HepG2 (cell line): Measurements from ENCODE around the gene CCDC87. TPM values are rescaled to one million over a fixed set of nuclear protein-coding genes. Genes with fewer than 3 reads are reported as not detected.

Experiments used
- AKAP8 ChIP-seq: sonication (generic); formaldehyde crosslinking; IDR thresholded peaks from 2 replicates; pipeline ENCODE4 v1.5.1; 2020; ENCODE audit warnings: mild to moderate bottlenecking, missing genetic modification reagents
- ARNT ChIP-seq: fragments of 450-650 bp; IDR thresholded peaks from 2 replicates; pipeline ENCODE4 v1.6.1; 2017
- ASH2L ChIP-seq: fragments of 300-600, 200-600 bp; sonication (generic); IDR thresholded peaks from 2 replicates; pipeline ENCODE4 v1.7.0; 2017; ENCODE audit warnings: low read depth, mild to moderate bottlenecking, moderate library complexity, mixed read lengths, low read length; ENCODE audit not compliant: insufficient read length
- CAMTA2 ChIP-seq: sonication (generic); formaldehyde crosslinking; IDR thresholded peaks from 2 replicates; pipeline ENCODE4 v1.4.0; 2020; ENCODE audit warnings: mild to moderate bottlenecking, missing genetic modification reagents, borderline replicate concordance
- EEA1 ChIP-seq: sonication (generic); formaldehyde crosslinking; IDR thresholded peaks from 2 replicates; pipeline ENCODE4 v1.5.1; 2020; ENCODE audit warnings: mild to moderate bottlenecking, missing genetic modification reagents, borderline replicate concordance
- HNRNPH1 ChIP-seq: fragments of 200-400 bp; formaldehyde crosslinking; optimal IDR thresholded peaks from 2 replicates; pipeline ENCODE3; 2017; ENCODE audit warnings: mild to moderate bottlenecking, low read depth, low read length
- MTF2 ChIP-seq: sonication (generic); formaldehyde crosslinking; IDR thresholded peaks from 2 replicates; pipeline ENCODE4 v1.5.0; 2020; ENCODE audit warnings: missing genetic modification reagents, borderline replicate concordance
- NR2F6 ChIP-seq, 2 experiments: IDR thresholded peaks; 2 replicates each; pipeline ENCODE4 v1.6.1; 2016; ENCODE audit warnings: antibody characterized with exemption in 1 of 2, mild to moderate bottlenecking in 1 of 2
- PHF8 ChIP-seq: sonication (generic); formaldehyde crosslinking; IDR thresholded peaks from 2 replicates; pipeline ENCODE4 v1.5.0; 2020; ENCODE audit warnings: missing genetic modification reagents
- SETDB1 ChIP-seq: sonication (generic); formaldehyde crosslinking; IDR thresholded peaks from 2 replicates; pipeline ENCODE4 v1.5.1; 2020; ENCODE audit warnings: missing genetic modification reagents, mild to moderate bottlenecking, borderline replicate concordance
- ZBTB3 ChIP-seq: sonication (generic); formaldehyde crosslinking; IDR thresholded peaks from 2 replicates; pipeline ENCODE4 v1.4.0; 2020; ENCODE audit warnings: low read depth, mild to moderate bottlenecking, moderate library complexity, missing genetic modification reagents, borderline replicate concordance
- ZFP1 ChIP-seq: IDR thresholded peaks from 2 replicates; pipeline ENCODE4 v1.6.1; 2016
- ZNF253 ChIP-seq: sonication (generic); formaldehyde crosslinking; IDR thresholded peaks from 2 replicates; pipeline ENCODE4 v1.8.0; 2022; ENCODE audit warnings: mild to moderate bottlenecking, missing genetic modification reagents, borderline replicate concordance
- ZNF510 ChIP-seq: sonication (generic); formaldehyde crosslinking; IDR thresholded peaks from 2 replicates; pipeline ENCODE4 v1.4.0; 2020; ENCODE audit warnings: low read depth, mild to moderate bottlenecking, missing genetic modification reagents
- ZNF589 ChIP-seq: sonication (generic); formaldehyde crosslinking; conservative IDR thresholded peaks from 2 replicates; pipeline ENCODE4 v1.8.0; 2022; ENCODE audit warnings: mild to moderate bottlenecking, moderate library complexity, missing genetic modification reagents
- ZNF619 ChIP-seq: sonication (generic); formaldehyde crosslinking; IDR thresholded peaks from 2 replicates; pipeline ENCODE4 v1.4.0; 2020; ENCODE audit warnings: mild to moderate bottlenecking, missing genetic modification reagents
- ZSCAN22 ChIP-seq: sonication (generic); formaldehyde crosslinking; IDR thresholded peaks from 2 replicates; pipeline ENCODE4 v1.4.0; 2020; ENCODE audit warnings: mild to moderate bottlenecking, missing genetic modification reagents
- polyA plus RNA-seq, 8 experiments: library from polyadenylated mRNA; depleted of rRNA in 3 of 8; stranded (reverse) in 7 of 8; unstranded in 1 of 8; fragments of >200 nt; fragmentation: Illumina TruSeq in 4 of 8; extraction: Trizol in 4 of 8; gene quantifications; 2 replicates each; pipeline versions ENCODE4 v1.2.1 to v1.2.3, GENCODE V29; 2011 to 2016; ENCODE audit warnings: low read depth in 4 of 8, missing spikeins in 1 of 8, mixed read lengths in 1 of 8; ENCODE audit not compliant: insufficient read depth in 1 of 8
- total RNA-seq, 5 experiments: library from RNA; depleted of rRNA; stranded (reverse); fragments of >200 nt; fragmentation: Illumina TruSeq; extraction: Trizol; gene quantifications; 2 replicates each; pipeline ENCODE4 v1.2.3, GENCODE V29; 2016; ENCODE audit warnings: low read depth in 1 of 5
- TF ChIP-seq, protein P1 (sequence below): sonication (generic); formaldehyde crosslinking; IDR thresholded peaks from 2 replicates; pipeline ENCODE4 v1.5.0; 2020; ENCODE audit warnings: missing genetic modification reagents, mild to moderate bottlenecking, borderline replicate concordance
- TF ChIP-seq, protein P2 (sequence below): IDR thresholded peaks from 2 replicates; pipeline ENCODE4 v1.6.1; 2016; ENCODE audit warnings: missing compliant biosample characterization, missing genetic modification reagents, borderline replicate concordance
- TF ChIP-seq, protein P3 (sequence below): sonication (generic); formaldehyde crosslinking; IDR thresholded peaks from 2 replicates; pipeline ENCODE4 v1.4.0; 2020; ENCODE audit warnings: mild to moderate bottlenecking, low read depth, missing genetic modification reagents
- TF ChIP-seq, protein P4 (sequence below): sonication (generic); formaldehyde crosslinking; IDR thresholded peaks from 2 replicates; pipeline ENCODE4 v1.4.0; 2020; ENCODE audit warnings: missing genetic modification reagents

Gene CCDC87
- total and polyA plus RNA-seq, 2 of the 13 experiments (the other 11 are each of a cell fraction or from before 2014, with no cell fraction given), result 0.05 to 0.42 TPM

DNA sequence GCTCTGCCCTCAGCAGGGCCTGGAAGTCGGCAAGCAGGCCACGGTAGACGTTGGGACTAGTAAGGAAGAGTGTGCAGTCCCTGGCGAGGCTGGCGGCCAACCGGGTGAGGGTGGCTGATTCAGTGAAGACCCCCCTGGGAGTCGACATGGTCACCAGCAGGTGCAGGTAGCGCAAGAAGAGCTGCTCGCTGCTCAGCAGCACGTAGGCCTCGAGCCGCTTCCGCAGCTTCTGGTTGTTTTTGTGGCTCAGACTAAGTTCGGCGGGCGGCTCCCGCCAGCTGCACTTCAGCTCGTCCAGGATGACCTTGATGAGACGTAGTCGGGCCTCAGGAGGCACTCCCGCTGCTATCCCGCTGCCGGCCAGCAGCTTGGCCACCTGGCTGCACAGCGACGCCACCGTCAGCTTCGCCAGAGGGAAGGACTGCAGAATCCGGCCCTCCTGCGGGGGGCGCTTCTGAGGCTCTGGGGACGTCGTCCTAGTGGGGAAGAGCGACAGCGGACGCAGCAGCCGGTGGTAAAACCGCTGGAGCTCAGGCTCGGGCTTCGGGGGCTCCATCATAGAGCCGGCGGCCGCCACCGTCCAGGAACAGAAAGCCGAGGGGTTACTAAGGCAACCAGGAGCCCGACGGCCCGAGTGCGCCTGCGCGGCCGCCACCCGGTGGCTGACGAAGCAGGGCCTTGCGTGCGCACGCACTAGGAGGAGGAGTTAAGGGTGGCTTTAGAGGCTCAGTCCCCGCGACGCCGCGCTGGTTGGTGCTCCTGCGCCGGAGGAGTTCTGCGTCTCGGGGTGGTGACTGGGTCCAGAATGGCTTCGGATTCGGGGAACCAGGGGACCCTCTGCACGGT lies at the start of gene CCDC87, which contains the start of gene CCS (continued):
- TF ChIP-seq, protein P1, sequence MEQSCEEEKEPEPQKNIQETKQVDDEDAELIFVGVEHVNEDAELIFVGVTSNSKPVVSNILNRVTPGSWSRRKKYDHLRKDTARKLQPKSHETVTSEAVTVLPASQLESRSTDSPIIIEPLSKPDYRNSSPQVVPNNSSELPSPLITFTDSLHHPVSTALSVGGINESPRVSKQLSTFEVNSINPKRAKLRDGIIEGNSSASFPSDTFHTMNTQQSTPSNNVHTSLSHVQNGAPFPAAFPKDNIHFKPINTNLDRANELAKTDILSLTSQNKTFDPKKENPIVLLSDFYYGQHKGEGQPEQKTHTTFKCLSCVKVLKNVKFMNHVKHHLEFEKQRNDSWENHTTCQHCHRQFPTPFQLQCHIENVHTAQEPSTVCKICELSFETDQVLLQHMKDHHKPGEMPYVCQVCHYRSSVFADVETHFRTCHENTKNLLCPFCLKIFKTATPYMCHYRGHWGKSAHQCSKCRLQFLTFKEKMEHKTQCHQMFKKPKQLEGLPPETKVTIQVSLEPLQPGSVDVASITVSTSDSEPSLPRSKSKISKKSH (CRISPR knock-in tag), result peak; percentile 78; the same call in 1 of the 2 replicates
- TF ChIP-seq EEA1 (peak; percentile 73; the same call in 1 of the 2 replicates), ASH2L (peak; percentile 65), ZNF589 (no peak), ZSCAN22 (CRISPR knock-in tag) (0 out of 2 replicates have a peak, but pooled peaks have one; percentile 35), NR2F6 (IDR thresholded peaks at IDR 0.05) (no peak), NR2F6 (CRISPR knock-in tag; IDR thresholded peaks at IDR 0.05) (peak; percentile 38), AKAP8 (CRISPR knock-in tag) (no peak), ZNF510 (CRISPR knock-in tag) (peak; percentile 42; the same call in 1 of the 2 replicates), ARNT (no peak), ZNF253 (CRISPR knock-in tag) (no peak), ZBTB3 (peak; percentile 74; the same call in 1 of the 2 replicates), ZFP1 (CRISPR knock-in tag) (peak; percentile 35; the same call in 1 of the 2 replicates), HNRNPH1 (no peak), CAMTA2 (CRISPR knock-in tag) (0 out of 2 replicates have a peak, but pooled peaks have one; percentile 15), ZNF619 (CRISPR knock-in tag) (no peak), MTF2 (CRISPR knock-in tag) (no peak), PHF8 (CRISPR knock-in tag) (peak; percentile 92), SETDB1 (no peak)
- TF ChIP-seq, protein P2, sequence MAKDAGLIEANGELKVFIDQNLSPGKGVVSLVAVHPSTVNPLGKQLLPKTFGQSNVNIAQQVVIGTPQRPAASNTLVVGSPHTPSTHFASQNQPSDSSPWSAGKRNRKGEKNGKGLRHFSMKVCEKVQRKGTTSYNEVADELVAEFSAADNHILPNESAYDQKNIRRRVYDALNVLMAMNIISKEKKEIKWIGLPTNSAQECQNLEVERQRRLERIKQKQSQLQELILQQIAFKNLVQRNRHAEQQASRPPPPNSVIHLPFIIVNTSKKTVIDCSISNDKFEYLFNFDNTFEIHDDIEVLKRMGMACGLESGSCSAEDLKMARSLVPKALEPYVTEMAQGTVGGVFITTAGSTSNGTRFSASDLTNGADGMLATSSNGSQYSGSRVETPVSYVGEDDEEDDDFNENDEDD, result peak; percentile 81; the same call in 1 of the 2 replicates
- TF ChIP-seq, protein P3, sequence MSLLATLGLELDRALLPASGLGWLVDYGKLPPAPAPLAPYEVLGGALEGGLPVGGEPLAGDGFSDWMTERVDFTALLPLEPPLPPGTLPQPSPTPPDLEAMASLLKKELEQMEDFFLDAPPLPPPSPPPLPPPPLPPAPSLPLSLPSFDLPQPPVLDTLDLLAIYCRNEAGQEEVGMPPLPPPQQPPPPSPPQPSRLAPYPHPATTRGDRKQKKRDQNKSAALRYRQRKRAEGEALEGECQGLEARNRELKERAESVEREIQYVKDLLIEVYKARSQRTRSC (CRISPR knock-in tag), result no peak
- TF ChIP-seq, protein P4, sequence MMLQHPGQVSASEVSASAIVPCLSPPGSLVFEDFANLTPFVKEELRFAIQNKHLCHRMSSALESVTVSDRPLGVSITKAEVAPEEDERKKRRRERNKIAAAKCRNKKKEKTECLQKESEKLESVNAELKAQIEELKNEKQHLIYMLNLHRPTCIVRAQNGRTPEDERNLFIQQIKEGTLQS (CRISPR knock-in tag), result no peak; the same call in 1 of the 2 replicates
